Measurements from ENCODE around the gene ETFDH.

Gene ETFDH

GRCh38 chr4:158714937-158715336 lies 42.8 kb downstream of the ETFDH start:
- TF ChIP-seq CTCF (IDR thresholded peaks at IDR 0.05; ENCODE audit: insufficient read depth, low read depth, low read length, missing control alignments) = no peak
- H3K4me3 ChIP-seq (ENCODE audit: low read depth, low read length) = no peak overlapping the region
- no peak for DNase-seq (ENCODE audit: low read depth)

GRCh38 chr4:158715802-158716201 lies 43.7 kb downstream of the ETFDH start:
- DNase-seq (ENCODE audit: low read depth) = no peak
- TF ChIP-seq CTCF (IDR thresholded peaks at IDR 0.05; ENCODE audit: insufficient read depth, low read depth, low read length, missing control alignments) = no peak
- H3K4me3 ChIP-seq (ENCODE audit: low read depth, low read length) = no peak overlapping the region

- DNase-seq (ENCODE audit: low read depth) = no peak
- no peak for TF ChIP-seq CTCF (IDR thresholded peaks at IDR 0.05; ENCODE audit: insufficient read depth, low read depth, low read length, missing control alignments)
- peak overlapping the region; percentile 90 for H3K4me3 ChIP-seq (ENCODE audit: low read depth, low read length)
These were observed 49.6 kb downstream of the ETFDH start for GRCh38 chr4:158721680-158722079.

GRCh38 chr4:158722291-158722916 lies 50.3 kb downstream of the ETFDH start:
- peak; percentile 33 for DNase-seq (ENCODE audit: low read depth)
- TF ChIP-seq CTCF (IDR thresholded peaks at IDR 0.05; ENCODE audit: insufficient read depth, low read depth, low read length, missing control alignments) = no peak
- peak overlapping the region; percentile 90 for H3K4me3 ChIP-seq (ENCODE audit: low read depth, low read length)

GRCh38 chr4:158722917-158723793 lies 51.1 kb downstream of the ETFDH start, which contains the start of gene PPID:
TSS of gene PPID (minus strand) at chr4:158723396. CDS start at chr4:158723288, 108 bp downstream.
- TF ChIP-seq CTCF (IDR thresholded peaks at IDR 0.05; ENCODE audit: insufficient read depth, low read depth, low read length, missing control alignments) = no peak
- peak within 1 kb of the TSS; percentile 90 for H3K4me3 ChIP-seq (ENCODE audit: low read depth, low read length)

GRCh38 chr4:158724637-158725036 lies 52.5 kb downstream of the ETFDH start:
- no peak for TF ChIP-seq CTCF (IDR thresholded peaks at IDR 0.05; ENCODE audit: insufficient read depth, low read depth, low read length, missing control alignments)
- H3K4me3 ChIP-seq (ENCODE audit: low read depth, low read length) = no peak overlapping the region
- no peak for DNase-seq (ENCODE audit: low read depth)

More at GRCh38 chr4:158722917-158723793, 51.1 kb downstream of the ETFDH start, which contains the start of gene PPID:
- peak; percentile 92 for DNase-seq (ENCODE audit: low read depth)

Measured in GM12865 (cell line).